ENCODE measurements around the gene CNOT1.

CNOT1 gene

DNA sequence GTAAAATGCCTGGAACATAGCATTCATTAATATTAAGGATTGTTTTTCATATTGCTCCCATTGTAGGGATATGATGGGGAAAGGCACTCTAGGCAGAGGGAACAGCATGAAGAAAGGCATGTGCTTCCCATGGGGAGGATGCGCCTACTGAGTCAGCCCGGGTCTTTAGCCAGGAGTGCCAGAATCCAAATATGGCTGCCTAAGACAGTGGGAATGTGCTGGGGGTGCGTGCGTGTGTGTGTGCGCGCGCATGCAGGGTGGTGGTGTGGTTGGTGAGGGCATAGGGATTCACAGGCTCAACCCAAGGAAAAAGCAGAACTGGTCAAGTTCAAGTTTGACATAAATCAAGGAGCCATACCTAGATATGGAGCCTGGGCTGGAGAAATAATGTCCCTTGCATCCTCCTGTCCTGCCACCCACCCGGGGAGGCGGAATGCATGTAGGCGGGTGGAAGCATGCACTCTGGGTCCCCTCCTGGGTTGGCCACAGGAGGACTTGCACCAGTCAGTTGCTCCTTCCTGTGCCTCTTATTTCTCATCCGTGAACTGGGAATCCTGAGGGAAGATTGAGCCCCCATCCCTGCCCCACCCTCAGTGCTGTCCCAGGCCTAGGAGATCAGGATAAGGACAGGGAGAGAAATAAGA lies 148.3 kb downstream of the CNOT1 start:
- DNase-seq: no peak

DNA sequence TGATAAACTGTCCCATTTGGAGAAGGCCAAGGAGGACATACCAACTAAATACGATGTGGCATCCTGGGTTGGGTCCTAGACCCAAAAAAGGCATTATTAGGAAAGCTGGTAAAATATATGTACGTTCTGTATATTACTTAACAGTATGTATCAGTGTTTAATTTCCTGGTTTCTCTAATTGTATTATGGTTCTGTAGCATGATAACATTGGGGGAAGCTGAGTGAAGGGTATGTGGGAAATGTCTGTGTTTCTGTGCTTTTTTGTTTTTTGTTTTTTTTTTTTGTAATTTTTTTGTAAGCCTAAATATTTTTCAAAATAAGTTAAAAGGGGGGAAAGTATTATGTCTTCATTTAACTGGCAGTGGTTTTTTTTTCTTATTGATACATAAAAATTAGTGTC lies 151.2 kb downstream of the CNOT1 start:
- no peak for DNase-seq

DNA sequence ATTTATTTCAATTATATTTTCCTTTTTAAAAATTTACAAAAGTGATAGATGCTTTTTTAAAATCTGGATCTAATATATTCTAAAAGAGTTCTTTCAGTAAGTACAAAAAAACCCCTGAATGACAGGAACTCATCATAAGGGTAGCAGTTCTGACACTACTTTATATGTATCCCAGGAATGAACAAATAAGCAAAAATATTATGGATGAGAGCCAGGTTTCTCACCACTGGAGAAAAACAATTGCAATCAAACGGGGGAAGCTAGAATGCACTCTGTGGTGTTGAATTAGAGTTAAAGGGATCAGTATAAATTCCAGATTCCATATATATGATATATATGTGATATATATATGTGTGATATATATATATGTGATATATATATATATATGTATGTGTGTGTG lies 152.8 kb downstream of the CNOT1 start:
- no peak for DNase-seq

DNA sequence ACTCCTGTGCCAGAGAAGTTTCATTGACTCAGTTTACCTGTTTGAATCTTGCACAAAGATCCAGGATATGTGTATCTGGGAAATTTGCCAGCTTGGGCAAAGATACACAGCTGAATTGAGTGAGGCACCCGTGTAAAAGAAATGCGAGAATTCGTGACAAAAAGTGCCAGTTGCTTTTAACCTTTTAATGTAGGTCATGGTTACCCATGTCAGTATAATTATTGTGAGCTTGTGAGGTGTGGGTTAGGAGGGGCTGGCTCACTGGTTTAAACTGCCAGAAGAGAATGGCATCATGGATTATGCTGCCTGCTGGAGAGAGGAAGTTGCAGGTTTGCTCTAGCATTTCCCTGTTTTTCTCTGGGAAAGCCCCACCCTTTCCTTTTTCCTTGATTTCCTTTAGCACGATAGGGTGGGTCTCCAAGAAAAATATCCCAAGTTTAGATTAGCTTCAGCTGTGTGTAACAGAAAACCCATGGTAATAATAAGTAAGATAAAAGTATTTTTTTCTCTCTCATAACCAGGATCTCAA lies 154.5 kb downstream of the CNOT1 start:
- DNase-seq: no peak

DNA sequence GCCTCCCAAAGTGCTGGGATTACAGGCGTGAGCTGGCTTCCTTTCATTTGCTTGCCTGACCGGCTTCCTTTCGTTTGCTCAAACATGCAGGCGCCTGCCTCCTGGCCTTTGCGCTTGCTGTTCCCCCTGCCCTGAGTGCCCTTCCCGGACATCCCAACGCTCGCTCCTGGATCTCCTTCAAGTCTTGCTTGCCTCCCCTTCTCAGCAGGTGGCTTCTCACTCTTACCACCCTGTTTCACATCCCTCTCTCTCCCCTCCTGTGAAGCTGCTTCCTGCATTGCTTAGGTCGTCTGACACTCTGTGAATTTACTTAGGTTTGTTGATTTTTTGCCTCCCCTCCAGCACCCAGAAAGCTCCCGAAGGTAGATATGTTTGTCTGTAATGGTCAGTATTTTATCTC lies 155.3 kb downstream of the CNOT1 start:
- DNase-seq: no peak

DNA sequence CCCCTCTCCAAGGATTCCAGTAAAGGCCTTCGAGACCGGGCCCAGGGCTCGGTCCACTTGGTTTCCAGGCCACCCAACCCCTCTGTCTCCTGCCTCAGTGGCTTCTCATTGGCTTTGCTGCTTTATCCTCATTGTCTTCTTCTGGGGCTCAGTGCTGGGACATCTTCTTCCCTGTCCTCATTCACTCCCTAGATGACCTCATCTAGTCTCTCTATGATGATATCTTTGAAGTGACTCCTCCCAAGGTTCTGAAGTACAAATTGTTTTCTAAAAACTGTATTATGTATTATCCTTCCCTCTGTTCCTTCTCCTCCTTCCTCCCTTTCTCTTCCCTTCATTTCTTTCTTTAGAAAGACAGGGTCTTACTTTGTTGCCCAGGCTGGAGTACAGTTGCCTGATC lies 156.8 kb downstream of the CNOT1 start:
- DNase-seq: no peak

DNA sequence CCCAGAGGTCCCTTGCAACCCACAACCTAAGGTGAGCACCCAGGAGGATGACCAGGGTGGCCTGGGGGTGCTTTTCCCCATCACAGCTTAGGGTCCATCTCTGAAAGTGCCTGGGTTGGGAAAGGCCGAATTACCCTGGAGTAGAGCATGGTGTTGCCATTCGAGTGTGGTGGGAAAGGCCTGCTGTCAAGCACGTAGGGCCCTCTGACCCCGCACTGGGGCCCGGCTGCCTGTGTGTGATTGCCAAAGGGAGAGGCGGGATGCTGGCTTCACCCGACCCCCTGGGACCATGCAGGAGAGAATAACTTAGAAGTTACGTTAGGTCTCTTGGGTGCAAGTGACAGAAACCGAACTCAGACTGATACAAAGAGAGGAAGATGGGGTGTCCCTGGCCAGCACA lies 157.4 kb downstream of the CNOT1 start:
- DNase-seq: no peak

DNA sequence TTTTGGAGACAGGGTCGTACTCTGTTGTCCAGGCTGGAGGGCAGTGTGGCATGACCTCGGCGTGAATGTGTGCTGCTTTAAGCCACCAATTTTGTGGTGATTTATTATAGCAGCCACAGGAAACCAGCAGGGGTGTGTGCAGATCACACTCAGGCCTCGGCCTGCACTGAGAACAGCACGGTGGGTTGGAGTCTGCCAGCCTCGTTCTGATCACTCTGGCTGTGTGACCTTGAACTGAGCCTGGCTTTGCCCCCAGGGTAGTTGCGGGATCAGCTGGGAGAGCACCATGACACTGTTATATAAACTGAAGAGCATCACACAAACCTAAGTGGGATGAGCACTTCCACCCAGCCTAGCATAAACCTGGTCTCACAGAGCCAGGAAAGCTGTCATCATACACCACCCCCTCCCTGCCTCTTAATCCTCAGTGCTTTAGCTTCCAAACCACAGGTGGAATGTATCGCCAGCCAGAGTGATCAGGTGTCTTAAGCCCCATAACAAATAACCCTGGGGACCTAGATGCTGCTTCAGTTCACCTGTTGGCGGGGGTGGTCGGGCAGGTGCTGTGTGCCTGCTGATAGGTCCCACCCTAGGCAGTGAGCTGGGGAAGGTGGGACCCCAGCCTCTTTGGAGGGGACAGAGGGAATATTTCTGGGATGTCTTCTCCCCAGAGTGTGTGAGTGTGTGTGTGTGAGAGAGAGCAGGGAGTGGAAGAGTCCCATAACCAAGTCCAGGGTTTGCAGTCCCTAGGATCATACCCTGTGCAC lies 158.2 kb downstream of the CNOT1 start:
- no peak for DNase-seq

All from stimulated activated CD4-positive, alpha-beta T cell treated with anti-CD3 and anti-CD28 coated beads, Interleukin-1b, Interleukin-23, amount 100 ng/mL, for 48 hours (primary cell).